GM23338 (cell line): ENCODE data around the gene NR1H3. TPM values are rescaled to one million over a fixed set of nuclear protein-coding genes. Genes with fewer than 3 reads are reported as not detected.

Experiments
- ATAC-seq: fragments of 200-7000 bp; cut with Tn5 transposase; 3 replicates; pipeline ENCODE4 v1.9.1; 2020
- DNase-seq: peaks from one replicate; pipeline ENCODE4 v3.0.0-alpha.2; 2015; ENCODE audit warnings: low spot score
- H2AFZ ChIP-seq: fragments of 200-600 bp; sonication (generic); 2 replicates; pipeline ENCODE4 v1.8.0; 2016; ENCODE audit warnings: antibody characterized with exemption, mild to moderate bottlenecking, moderate library complexity
- H3F3A ChIP-seq: fragments of 200-600 bp; sonication (generic); replicated peaks from 2 replicates; pipeline ENCODE4 v1.8.0; 2017; ENCODE audit warnings: antibody characterized with exemption, mixed run types, low read depth
- H3K27ac ChIP-seq: fragments of 200-600 bp; sonication (generic); 2 replicates; pipeline ENCODE4 v1.6.1; 2016; ENCODE audit warnings: low read depth
- H3K27me3 ChIP-seq: fragments of 200-600 bp; sonication (generic); 2 replicates; pipeline ENCODE4 v1.8.0; 2016; ENCODE audit warnings: mild to moderate bottlenecking, mixed run types, moderate library complexity; ENCODE audit not compliant: insufficient read depth
- H3K36me3 ChIP-seq: fragments of 200-600 bp; sonication (generic); 2 replicates; pipeline ENCODE4 v1.8.0; 2016; ENCODE audit warnings: mild to moderate bottlenecking; ENCODE audit not compliant: insufficient read depth
- H3K4me1 ChIP-seq: fragments of 200-600 bp; sonication (generic); 2 replicates; pipeline ENCODE4 v1.8.0; 2016; ENCODE audit warnings: mild to moderate bottlenecking, moderate library complexity; ENCODE audit not compliant: insufficient read depth
- H3K4me2 ChIP-seq: fragments of 200-600 bp; sonication (generic); 2 replicates; pipeline ENCODE4 v1.7.1; 2017; ENCODE audit warnings: mixed run types
- H3K4me3 ChIP-seq: fragments of 200-600 bp; sonication (generic); 2 replicates; pipeline ENCODE4 v1.6.1; 2016; ENCODE audit warnings: mixed run types
- H3K79me2 ChIP-seq: fragments of 200-600 bp; sonication (generic); replicated peaks from 2 replicates; pipeline ENCODE4 v1.8.0; 2017; ENCODE audit warnings: mild to moderate bottlenecking; ENCODE audit not compliant: insufficient read depth
- H3K9me2 ChIP-seq: fragments of 200-600 bp; sonication (generic); 2 replicates; pipeline ENCODE4 v1.8.0; 2017; ENCODE audit not compliant: insufficient read depth
- H4K20me1 ChIP-seq: fragments of 200-600 bp; sonication (generic); replicated peaks from 2 replicates; pipeline ENCODE4 v1.8.0; 2017; ENCODE audit warnings: mild to moderate bottlenecking; ENCODE audit not compliant: insufficient read depth
- H3K27ac Mint-ChIP-seq: 2 replicates; pipeline ENCODE4 v1.8.0; 2020; ENCODE audit warnings: inconsistent platforms, mild to moderate bottlenecking, moderate library complexity, mixed read lengths
- H3K27me3 Mint-ChIP-seq: 3 replicates; pipeline ENCODE4 v1.8.0; 2022; ENCODE audit warnings: low read depth, mild to moderate bottlenecking, moderate library complexity, mixed read lengths, inconsistent platforms; ENCODE audit not compliant: insufficient read depth, poor library complexity
- H3K36me3 Mint-ChIP-seq: 3 replicates; pipeline ENCODE4 v1.8.0; 2021; ENCODE audit warnings: low read depth, mild to moderate bottlenecking, inconsistent platforms, moderate library complexity, mixed read lengths
- H3K4me1 Mint-ChIP-seq: 3 replicates; pipeline ENCODE4 v1.8.0; 2020; ENCODE audit warnings: mild to moderate bottlenecking, inconsistent platforms, mixed read lengths
- H3K4me3 Mint-ChIP-seq: 3 replicates; pipeline ENCODE4 v1.8.0; 2021; ENCODE audit warnings: moderate library complexity, mild to moderate bottlenecking, inconsistent platforms, mixed read lengths
- H3K9me3 Mint-ChIP-seq: 3 replicates; pipeline ENCODE4 v1.8.0; 2020; ENCODE audit warnings: moderate library complexity, mild to moderate bottlenecking, inconsistent platforms, mixed read lengths
- CREB1 ChIP-seq: fragments of 250-450 bp; sonication (Bioruptor Pico); IDR thresholded peaks from 2 replicates; pipeline ENCODE4 v1.5.0; 2020; ENCODE audit warnings: low read depth, mild to moderate bottlenecking, moderate library complexity
- EZH2 ChIP-seq: fragments of 200-600 bp; sonication (generic); IDR thresholded peaks from one replicate; pipeline ENCODE4 v1.8.0; 2017; ENCODE audit warnings: antibody characterized with exemption, mild to moderate bottlenecking, low read depth; ENCODE audit not compliant: unreplicated experiment
- STAT1 ChIP-seq: IDR thresholded peaks from one replicate; pipeline ENCODE4 v1.6.1; 2016; ENCODE audit warnings: antibody characterized with exemption; ENCODE audit not compliant: unreplicated experiment
- polyA plus RNA-seq: library from polyadenylated mRNA; unstranded; fragments of >200 nt; fragmentation: Nextera tagmentation; extraction: Ambion mirVana; gene quantifications from 2 replicates; pipeline ENCODE4 v1.2.1, GENCODE V29; 2016
- total RNA-seq: library from RNA; depleted of rRNA; stranded (reverse); fragments of >200 nt; shearing (Covaris generic); gene quantifications from 2 replicates; pipeline ENCODE4 v1.2.3, GENCODE V29; 2014
- TF ChIP-seq, protein P1 (sequence below): fragments of 250-450 bp; sonication (Bioruptor Pico); IDR thresholded peaks from 2 replicates; pipeline ENCODE4 v1.5.0; 2020; ENCODE audit warnings: mild to moderate bottlenecking, moderate library complexity
- TF ChIP-seq, protein P2 (sequence below): IDR thresholded peaks from 2 replicates; pipeline ENCODE4 v1.6.1; 2016; ENCODE audit warnings: antibody characterized with exemption
- TF ChIP-seq, protein P3 (sequence below), 2 experiments: fragments of 200-600 bp in 1 of 2; sonication (generic) in 1 of 2; conservative IDR thresholded peaks; 2 replicates each; pipeline versions ENCODE4 v1.5.1 to v1.6.1; 2016 to 2017; ENCODE audit warnings: antibody characterized with exemption in 2 of 2, low read depth in 2 of 2, mild to moderate bottlenecking in 2 of 2, moderate library complexity in 1 of 2

Gene NR1H3
- total and polyA plus RNA-seq, 2 experiments from 2014 or later, result 16.5 to 23.7 TPM

DNA sequence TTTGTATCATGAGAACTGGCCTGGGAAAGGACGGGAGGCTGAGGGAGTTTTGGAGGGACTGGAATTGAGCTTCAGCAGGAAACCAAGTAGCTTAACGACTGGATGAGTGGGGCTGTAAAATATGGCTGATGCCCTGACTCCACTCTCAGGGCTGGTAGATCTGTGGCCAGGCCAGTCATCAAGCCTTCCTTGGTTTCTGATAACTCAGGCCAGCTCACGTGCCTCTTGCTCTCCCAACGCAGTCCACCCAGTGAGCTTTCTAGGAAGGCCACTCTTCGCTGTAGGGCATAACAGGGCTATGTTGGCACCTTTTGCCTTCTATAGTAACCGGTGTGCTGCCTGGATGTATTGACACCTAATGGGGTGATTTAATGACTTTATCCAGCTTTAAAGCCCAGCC, 6.3 kb downstream of the NR1H3 start (continued):
- TF ChIP-seq, protein P1, sequence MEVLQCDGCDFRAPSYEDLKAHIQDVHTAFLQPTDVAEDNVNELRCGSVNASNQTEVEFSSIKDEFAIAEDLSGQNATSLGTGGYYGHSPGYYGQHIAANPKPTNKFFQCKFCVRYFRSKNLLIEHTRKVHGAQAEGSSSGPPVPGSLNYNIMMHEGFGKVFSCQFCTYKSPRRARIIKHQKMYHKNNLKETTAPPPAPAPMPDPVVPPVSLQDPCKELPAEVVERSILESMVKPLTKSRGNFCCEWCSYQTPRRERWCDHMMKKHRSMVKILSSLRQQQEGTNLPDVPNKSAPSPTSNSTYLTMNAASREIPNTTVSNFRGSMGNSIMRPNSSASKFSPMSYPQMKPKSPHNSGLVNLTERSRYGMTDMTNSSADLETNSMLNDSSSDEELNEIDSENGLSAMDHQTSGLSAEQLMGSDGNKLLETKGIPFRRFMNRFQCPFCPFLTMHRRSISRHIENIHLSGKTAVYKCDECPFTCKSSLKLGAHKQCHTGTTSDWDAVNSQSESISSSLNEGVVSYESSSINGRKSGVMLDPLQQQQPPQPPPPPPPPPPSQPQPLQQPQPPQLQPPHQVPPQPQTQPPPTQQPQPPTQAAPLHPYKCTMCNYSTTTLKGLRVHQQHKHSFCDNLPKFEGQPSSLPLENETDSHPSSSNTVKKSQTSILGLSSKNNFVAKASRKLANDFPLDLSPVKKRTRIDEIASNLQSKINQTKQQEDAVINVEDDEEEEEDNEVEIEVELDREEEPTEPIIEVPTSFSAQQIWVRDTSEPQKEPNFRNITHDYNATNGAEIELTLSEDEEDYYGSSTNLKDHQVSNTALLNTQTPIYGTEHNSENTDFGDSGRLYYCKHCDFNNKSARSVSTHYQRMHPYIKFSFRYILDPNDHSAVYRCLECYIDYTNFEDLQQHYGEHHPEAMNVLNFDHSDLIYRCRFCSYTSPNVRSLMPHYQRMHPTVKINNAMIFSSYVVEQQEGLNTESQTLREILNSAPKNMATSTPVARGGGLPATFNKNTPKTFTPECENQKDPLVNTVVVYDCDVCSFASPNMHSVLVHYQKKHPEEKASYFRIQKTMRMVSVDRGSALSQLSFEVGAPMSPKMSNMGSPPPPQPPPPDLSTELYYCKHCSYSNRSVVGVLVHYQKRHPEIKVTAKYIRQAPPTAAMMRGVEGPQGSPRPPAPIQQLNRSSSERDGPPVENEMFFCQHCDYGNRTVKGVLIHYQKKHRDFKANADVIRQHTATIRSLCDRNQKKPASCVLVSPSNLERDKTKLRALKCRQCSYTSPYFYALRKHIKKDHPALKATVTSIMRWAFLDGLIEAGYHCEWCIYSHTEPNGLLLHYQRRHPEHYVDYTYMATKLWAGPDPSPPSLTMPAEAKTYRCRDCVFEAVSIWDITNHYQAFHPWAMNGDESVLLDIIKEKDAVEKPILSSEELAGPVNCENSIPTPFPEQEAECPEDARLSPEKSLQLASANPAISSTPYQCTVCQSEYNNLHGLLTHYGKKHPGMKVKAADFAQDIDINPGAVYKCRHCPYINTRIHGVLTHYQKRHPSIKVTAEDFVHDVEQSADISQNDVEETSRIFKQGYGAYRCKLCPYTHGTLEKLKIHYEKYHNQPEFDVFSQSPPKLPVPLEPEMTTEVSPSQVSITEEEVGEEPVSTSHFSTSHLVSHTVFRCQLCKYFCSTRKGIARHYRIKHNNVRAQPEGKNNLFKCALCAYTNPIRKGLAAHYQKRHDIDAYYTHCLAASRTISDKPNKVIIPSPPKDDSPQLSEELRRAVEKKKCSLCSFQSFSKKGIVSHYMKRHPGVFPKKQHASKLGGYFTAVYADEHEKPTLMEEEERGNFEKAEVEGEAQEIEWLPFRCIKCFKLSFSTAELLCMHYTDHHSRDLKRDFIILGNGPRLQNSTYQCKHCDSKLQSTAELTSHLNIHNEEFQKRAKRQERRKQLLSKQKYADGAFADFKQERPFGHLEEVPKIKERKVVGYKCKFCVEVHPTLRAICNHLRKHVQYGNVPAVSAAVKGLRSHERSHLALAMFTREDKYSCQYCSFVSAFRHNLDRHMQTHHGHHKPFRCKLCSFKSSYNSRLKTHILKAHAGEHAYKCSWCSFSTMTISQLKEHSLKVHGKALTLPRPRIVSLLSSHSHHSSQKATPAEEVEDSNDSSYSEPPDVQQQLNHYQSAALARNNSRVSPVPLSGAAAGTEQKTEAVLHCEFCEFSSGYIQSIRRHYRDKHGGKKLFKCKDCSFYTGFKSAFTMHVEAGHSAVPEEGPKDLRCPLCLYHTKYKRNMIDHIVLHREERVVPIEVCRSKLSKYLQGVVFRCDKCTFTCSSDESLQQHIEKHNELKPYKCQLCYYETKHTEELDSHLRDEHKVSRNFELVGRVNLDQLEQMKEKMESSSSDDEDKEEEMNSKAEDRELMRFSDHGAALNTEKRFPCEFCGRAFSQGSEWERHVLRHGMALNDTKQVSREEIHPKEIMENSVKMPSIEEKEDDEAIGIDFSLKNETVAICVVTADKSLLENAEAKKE (CRISPR knock-in tag), result no peak
- TF ChIP-seq, protein P2, sequence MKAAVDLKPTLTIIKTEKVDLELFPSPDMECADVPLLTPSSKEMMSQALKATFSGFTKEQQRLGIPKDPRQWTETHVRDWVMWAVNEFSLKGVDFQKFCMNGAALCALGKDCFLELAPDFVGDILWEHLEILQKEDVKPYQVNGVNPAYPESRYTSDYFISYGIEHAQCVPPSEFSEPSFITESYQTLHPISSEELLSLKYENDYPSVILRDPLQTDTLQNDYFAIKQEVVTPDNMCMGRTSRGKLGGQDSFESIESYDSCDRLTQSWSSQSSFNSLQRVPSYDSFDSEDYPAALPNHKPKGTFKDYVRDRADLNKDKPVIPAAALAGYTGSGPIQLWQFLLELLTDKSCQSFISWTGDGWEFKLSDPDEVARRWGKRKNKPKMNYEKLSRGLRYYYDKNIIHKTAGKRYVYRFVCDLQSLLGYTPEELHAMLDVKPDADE, result no peak
- TF ChIP-seq, protein P3, sequence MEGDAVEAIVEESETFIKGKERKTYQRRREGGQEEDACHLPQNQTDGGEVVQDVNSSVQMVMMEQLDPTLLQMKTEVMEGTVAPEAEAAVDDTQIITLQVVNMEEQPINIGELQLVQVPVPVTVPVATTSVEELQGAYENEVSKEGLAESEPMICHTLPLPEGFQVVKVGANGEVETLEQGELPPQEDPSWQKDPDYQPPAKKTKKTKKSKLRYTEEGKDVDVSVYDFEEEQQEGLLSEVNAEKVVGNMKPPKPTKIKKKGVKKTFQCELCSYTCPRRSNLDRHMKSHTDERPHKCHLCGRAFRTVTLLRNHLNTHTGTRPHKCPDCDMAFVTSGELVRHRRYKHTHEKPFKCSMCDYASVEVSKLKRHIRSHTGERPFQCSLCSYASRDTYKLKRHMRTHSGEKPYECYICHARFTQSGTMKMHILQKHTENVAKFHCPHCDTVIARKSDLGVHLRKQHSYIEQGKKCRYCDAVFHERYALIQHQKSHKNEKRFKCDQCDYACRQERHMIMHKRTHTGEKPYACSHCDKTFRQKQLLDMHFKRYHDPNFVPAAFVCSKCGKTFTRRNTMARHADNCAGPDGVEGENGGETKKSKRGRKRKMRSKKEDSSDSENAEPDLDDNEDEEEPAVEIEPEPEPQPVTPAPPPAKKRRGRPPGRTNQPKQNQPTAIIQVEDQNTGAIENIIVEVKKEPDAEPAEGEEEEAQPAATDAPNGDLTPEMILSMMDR (conservative IDR thresholded peaks at IDR 0.05; ENCODE audit: low read depth in 2 of 2), result no peak
- no peak for TF ChIP-seq CREB1 (CRISPR knock-in tag)
- TF ChIP-seq EZH2, result no peak

DNA sequence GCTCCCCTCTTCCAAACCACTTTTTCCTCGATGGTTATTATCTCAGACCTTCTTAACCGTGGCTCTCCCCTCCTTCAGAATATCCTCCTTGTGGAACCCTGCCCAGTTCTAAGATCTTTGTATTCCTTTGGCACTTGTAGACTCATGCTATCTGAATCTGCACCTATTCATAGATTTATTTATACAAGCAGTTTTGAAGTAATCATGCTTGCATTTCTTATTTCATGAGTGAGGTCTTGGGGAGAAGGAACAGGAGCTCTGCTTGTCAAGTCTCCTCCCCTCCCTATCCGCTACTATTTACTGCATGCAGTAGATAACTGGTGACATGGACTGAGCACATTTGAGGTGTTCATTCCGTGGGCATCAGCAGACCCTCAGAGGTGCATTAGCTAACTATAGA, 6.7 kb downstream of the NR1H3 start:
- Histone ChIP-seq H3K27me3 (no peaks in the 10 kb centered on the region), H3K4me2 (no peak overlapping the region), H3K27ac (no peak overlapping the region), H3K36me3 (no peaks in the 10 kb centered on the region; the same call in 1 of the 2 replicates), H3K79me2 (no peaks in the 10 kb centered on the region), H2AFZ (no peak overlapping the region), H3F3A (peaks cover 19% of the 10 kb centered on the region), H3K4me3 (no peak overlapping the region), H4K20me1 (no peaks in the 10 kb centered on the region), H3K9me2 (no peaks in the 10 kb centered on the region), H3K4me1 (peaks cover 24% of the 10 kb centered on the region)
- H3K9me3 Mint-ChIP-seq, result no peaks in the 10 kb centered on the region
- peaks cover 20% of the 10 kb centered on the region for H3K4me1 Mint-ChIP-seq
- TF ChIP-seq STAT1, result no peak
- ATAC-seq, result no peak
- H3K27ac Mint-ChIP-seq, result no peak overlapping the region
- H3K4me3 Mint-ChIP-seq, result no peak overlapping the region
- DNase-seq, result no peak
- peaks cover 5% of the 10 kb centered on the region for H3K27me3 Mint-ChIP-seq
- H3K36me3 Mint-ChIP-seq, result no peaks in the 10 kb centered on the region; the same call in 2 of the 3 replicates
